Measurements from ENCODE around the gene WASF1.

GRCh38 chr6:110116258-110116657 lies 63.2 kb downstream of the WASF1 start:
- TF ChIP-seq CTCF (IDR thresholded peaks at IDR 0.05; ENCODE audit: low read depth, low read length, poor library complexity, severe bottlenecking) (no peak), EZH2phosphoT487 (IDR thresholded peaks at IDR 0.05; ENCODE audit: borderline replicate concordance, low read length) (no peak)
